ENCODE measurements around the gene STAG1.
A peak's percentile ranks its signal among the peaks of the same experiment; 100 is the strongest.

The STAG1 gene

GRCh38 chr3:136752422-136753325 is 496 bp upstream of the STAG1 start (continued):
- no peak for TF ChIP-seq ZNF433 (tag by site-specific recombination; IDR thresholded peaks at IDR 0.05; ENCODE audit: low read depth)
- TF ChIP-seq ZNF558 (tag by site-specific recombination; IDR thresholded peaks at IDR 0.05) = no peak
- no peak for TF ChIP-seq BCL11B (tag by site-specific recombination; IDR thresholded peaks at IDR 0.05; ENCODE audit: low read depth)
- peak; percentile 53; the same call in 1 of the 2 replicates for TF ChIP-seq ZNF2 (tag by site-specific recombination; IDR thresholded peaks at IDR 0.05)
- peak; percentile 68; the same call in 1 of the 2 replicates for TF ChIP-seq ZEB2 (tag by site-specific recombination; IDR thresholded peaks at IDR 0.05)
- TF ChIP-seq, protein P1, sequence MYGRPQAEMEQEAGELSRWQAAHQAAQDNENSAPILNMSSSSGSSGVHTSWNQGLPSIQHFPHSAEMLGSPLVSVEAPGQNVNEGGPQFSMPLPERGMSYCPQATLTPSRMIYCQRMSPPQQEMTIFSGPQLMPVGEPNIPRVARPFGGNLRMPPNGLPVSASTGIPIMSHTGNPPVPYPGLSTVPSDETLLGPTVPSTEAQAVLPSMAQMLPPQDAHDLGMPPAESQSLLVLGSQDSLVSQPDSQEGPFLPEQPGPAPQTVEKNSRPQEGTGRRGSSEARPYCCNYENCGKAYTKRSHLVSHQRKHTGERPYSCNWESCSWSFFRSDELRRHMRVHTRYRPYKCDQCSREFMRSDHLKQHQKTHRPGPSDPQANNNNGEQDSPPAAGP (tag by site-specific recombination; IDR thresholded peaks at IDR 0.05) = 0 out of 2 replicates have a peak, but pooled peaks have one; percentile 12
- TF ChIP-seq GLI4 (tag by site-specific recombination; IDR thresholded peaks at IDR 0.05) = no peak
- TF ChIP-seq, protein P2, sequence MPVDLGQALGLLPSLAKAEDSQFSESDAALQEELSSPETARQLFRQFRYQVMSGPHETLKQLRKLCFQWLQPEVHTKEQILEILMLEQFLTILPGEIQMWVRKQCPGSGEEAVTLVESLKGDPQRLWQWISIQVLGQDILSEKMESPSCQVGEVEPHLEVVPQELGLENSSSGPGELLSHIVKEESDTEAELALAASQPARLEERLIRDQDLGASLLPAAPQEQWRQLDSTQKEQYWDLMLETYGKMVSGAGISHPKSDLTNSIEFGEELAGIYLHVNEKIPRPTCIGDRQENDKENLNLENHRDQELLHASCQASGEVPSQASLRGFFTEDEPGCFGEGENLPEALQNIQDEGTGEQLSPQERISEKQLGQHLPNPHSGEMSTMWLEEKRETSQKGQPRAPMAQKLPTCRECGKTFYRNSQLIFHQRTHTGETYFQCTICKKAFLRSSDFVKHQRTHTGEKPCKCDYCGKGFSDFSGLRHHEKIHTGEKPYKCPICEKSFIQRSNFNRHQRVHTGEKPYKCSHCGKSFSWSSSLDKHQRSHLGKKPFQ (tag by site-specific recombination; IDR thresholded peaks at IDR 0.05) = no peak
- TF ChIP-seq ZNF24 (tag by site-specific recombination; IDR thresholded peaks at IDR 0.05) = no peak
- no peak for TF ChIP-seq ZNF776 (tag by site-specific recombination; IDR thresholded peaks at IDR 0.05; ENCODE audit: borderline replicate concordance)
- TF ChIP-seq ZNF324 (tag by site-specific recombination; IDR thresholded peaks at IDR 0.05) = no peak
- no peak for TF ChIP-seq ZNF510 (tag by site-specific recombination; IDR thresholded peaks at IDR 0.05; ENCODE audit: insufficient replicate concordance)
- no peak for TF ChIP-seq ZNF623 (tag by site-specific recombination; IDR thresholded peaks at IDR 0.05)
- TF ChIP-seq EGR2 (tag by site-specific recombination; IDR thresholded peaks at IDR 0.05; ENCODE audit: low read depth) = no peak
- TF ChIP-seq OVOL3 (tag by site-specific recombination; IDR thresholded peaks at IDR 0.05) = no peak
- peak; percentile 82 for TF ChIP-seq GLIS2 (tag by site-specific recombination; IDR thresholded peaks at IDR 0.05)
- TF ChIP-seq ZNF221 (tag by site-specific recombination; IDR thresholded peaks at IDR 0.05; ENCODE audit: borderline replicate concordance) = no peak
- TF ChIP-seq TCF7L2 (IDR thresholded peaks at IDR 0.05; ENCODE audit: borderline replicate concordance, low read depth, low read length) = no peak
- no peak for TF ChIP-seq HOXA7 (CRISPR knock-in tag; IDR thresholded peaks at IDR 0.05; ENCODE audit: borderline replicate concordance)
- no peak for TF ChIP-seq ZNF184 (tag by site-specific recombination; IDR thresholded peaks at IDR 0.05)
- no peak for TF ChIP-seq ZNF10 (tag by site-specific recombination; IDR thresholded peaks at IDR 0.05)
- TF ChIP-seq TRIM28 (IDR thresholded peaks at IDR 0.05; ENCODE audit: borderline replicate concordance, low read length) = no peak
- TF ChIP-seq, protein P3, sequence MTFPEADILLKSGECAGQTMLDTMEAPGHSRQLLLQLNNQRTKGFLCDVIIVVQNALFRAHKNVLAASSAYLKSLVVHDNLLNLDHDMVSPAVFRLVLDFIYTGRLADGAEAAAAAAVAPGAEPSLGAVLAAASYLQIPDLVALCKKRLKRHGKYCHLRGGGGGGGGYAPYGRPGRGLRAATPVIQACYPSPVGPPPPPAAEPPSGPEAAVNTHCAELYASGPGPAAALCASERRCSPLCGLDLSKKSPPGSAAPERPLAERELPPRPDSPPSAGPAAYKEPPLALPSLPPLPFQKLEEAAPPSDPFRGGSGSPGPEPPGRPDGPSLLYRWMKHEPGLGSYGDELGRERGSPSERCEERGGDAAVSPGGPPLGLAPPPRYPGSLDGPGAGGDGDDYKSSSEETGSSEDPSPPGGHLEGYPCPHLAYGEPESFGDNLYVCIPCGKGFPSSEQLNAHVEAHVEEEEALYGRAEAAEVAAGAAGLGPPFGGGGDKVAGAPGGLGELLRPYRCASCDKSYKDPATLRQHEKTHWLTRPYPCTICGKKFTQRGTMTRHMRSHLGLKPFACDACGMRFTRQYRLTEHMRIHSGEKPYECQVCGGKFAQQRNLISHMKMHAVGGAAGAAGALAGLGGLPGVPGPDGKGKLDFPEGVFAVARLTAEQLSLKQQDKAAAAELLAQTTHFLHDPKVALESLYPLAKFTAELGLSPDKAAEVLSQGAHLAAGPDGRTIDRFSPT (tag by site-specific recombination; IDR thresholded peaks at IDR 0.05) = no peak
- TF ChIP-seq ZIC2 (tag by site-specific recombination; IDR thresholded peaks at IDR 0.05) = peak; percentile 60
- TF ChIP-seq ZNF792 (tag by site-specific recombination; IDR thresholded peaks at IDR 0.05) = no peak
- TF ChIP-seq, protein P4, sequence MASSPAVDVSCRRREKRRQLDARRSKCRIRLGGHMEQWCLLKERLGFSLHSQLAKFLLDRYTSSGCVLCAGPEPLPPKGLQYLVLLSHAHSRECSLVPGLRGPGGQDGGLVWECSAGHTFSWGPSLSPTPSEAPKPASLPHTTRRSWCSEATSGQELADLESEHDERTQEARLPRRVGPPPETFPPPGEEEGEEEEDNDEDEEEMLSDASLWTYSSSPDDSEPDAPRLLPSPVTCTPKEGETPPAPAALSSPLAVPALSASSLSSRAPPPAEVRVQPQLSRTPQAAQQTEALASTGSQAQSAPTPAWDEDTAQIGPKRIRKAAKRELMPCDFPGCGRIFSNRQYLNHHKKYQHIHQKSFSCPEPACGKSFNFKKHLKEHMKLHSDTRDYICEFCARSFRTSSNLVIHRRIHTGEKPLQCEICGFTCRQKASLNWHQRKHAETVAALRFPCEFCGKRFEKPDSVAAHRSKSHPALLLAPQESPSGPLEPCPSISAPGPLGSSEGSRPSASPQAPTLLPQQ (tag by site-specific recombination; IDR thresholded peaks at IDR 0.05) = no peak
- TF ChIP-seq KLF16 (tag by site-specific recombination; IDR thresholded peaks at IDR 0.05) = peak; percentile 28; the same call in 1 of the 2 replicates
- no peak for TF ChIP-seq ZNF140 (tag by site-specific recombination; IDR thresholded peaks at IDR 0.05)
- peak; percentile 76 for TF ChIP-seq SP3 (tag by site-specific recombination; IDR thresholded peaks at IDR 0.05)
- TF ChIP-seq KLF9 (tag by site-specific recombination; IDR thresholded peaks at IDR 0.05; ENCODE audit: low read depth) = peak; percentile 75
- TF ChIP-seq, protein P5, sequence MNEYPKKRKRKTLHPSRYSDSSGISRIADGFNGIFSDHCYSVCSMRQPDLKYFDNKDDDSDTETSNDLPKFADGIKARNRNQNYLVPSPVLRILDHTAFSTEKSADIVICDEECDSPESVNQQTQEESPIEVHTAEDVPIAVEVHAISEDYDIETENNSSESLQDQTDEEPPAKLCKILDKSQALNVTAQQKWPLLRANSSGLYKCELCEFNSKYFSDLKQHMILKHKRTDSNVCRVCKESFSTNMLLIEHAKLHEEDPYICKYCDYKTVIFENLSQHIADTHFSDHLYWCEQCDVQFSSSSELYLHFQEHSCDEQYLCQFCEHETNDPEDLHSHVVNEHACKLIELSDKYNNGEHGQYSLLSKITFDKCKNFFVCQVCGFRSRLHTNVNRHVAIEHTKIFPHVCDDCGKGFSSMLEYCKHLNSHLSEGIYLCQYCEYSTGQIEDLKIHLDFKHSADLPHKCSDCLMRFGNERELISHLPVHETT (tag by site-specific recombination; IDR thresholded peaks at IDR 0.05) = 0 out of 2 replicates have a peak, but pooled peaks have one; percentile 18
- TF ChIP-seq ZNF266 (tag by site-specific recombination; IDR thresholded peaks at IDR 0.05; ENCODE audit: low read depth) = no peak
- peak; percentile 49; the same call in 1 of the 2 replicates for TF ChIP-seq YY1 (tag by site-specific recombination; IDR thresholded peaks at IDR 0.05)
